Activated naive CD8-positive, alpha-beta T cell treated with anti-CD3 and anti-CD28 coated beads, Interleukin-2, amount 50 U/mL, for 16 hours (primary cell): ENCODE data around the gene SANBR.
A peak's percentile ranks its signal among the peaks of the same experiment; 100 is the strongest.
"Not testable (repeated sequence)": the region's sequence is repeated elsewhere in the genome, so short reads cannot be mapped to it uniquely, and the experiment has no call there.

Experiments
- DNase-seq: peaks from one replicate; pipeline ENCODE4 v3.0.0-alpha.2; 2020; ENCODE audit warnings: low read depth, low spot score

The SANBR gene

GRCh38 chr2:61065714-61066709 lies at the start of gene SANBR:
TSS of gene SANBR (plus strand) at chr2:61065871. CDS start at chr2:61070351, 4,480 bp downstream.
- DNase-seq = peak; percentile 55

GRCh38 chr2:61015976-61016375 lies 49.7 kb upstream of the SANBR start:
- DNase-seq = no peak

GRCh38 chr2:61016392-61017002 lies 49.2 kb upstream of the SANBR start:
- no peak for DNase-seq

GRCh38 chr2:61017003-61017555 lies 48.6 kb upstream of the SANBR start:
- peak; percentile 42 for DNase-seq

GRCh38 chr2:61017556-61018317 lies 47.9 kb upstream of the SANBR start, which contains the start of the genes PEX13 and PUS10:
TSS of gene PEX13 (plus strand) at chr2:61017720. CDS start at chr2:61017760, 40 bp downstream.
TSS of gene PUS10 (minus strand) at chr2:61018255. CDS start at chr2:61011890, 6,365 bp downstream.
- DNase-seq = peak; percentile 29

GRCh38 chr2:61018318-61018755 lies 47.3 kb upstream of the SANBR start:
- no peak for DNase-seq

- no peak for DNase-seq
These were observed 46.9 kb upstream of the SANBR start for GRCh38 chr2:61018798-61019197.

GRCh38 chr2:61021228-61021660 lies 44.4 kb upstream of the SANBR start:
- DNase-seq = no peak

- no peak for DNase-seq
These were observed 42.0 kb upstream of the SANBR start for GRCh38 chr2:61023670-61024069.

GRCh38 chr2:61029533-61029932 lies 36.1 kb upstream of the SANBR start:
- no peak for DNase-seq

- not testable (repeated sequence) for DNase-seq
These were observed 31.1 kb upstream of the SANBR start for GRCh38 chr2:61034592-61034991.

- DNase-seq = not testable (repeated sequence)
These were observed 29.0 kb upstream of the SANBR start for GRCh38 chr2:61036643-61037042.

- no peak for DNase-seq
These were observed 22.9 kb upstream of the SANBR start for GRCh38 chr2:61042807-61043206.

- no peak for DNase-seq
These were observed 21.0 kb upstream of the SANBR start for GRCh38 chr2:61044636-61045035.

GRCh38 chr2:61045226-61045625 lies 20.4 kb upstream of the SANBR start:
- no peak for DNase-seq

GRCh38 chr2:61045999-61046398 lies 19.7 kb upstream of the SANBR start:
- no peak for DNase-seq

- no peak for DNase-seq
These were observed 10.1 kb upstream of the SANBR start for GRCh38 chr2:61055557-61055956.

- no peak for DNase-seq
These were observed 8.1 kb upstream of the SANBR start for GRCh38 chr2:61057562-61057961.

GRCh38 chr2:61059382-61059781 lies 6.3 kb upstream of the SANBR start:
- no peak for DNase-seq

GRCh38 chr2:61074100-61074499 lies 8.4 kb downstream of the SANBR start:
- DNase-seq = no peak

GRCh38 chr2:61085883-61086282 lies 20.2 kb downstream of the SANBR start:
- DNase-seq = no peak
